GM19023 (cell line): ENCODE measurements around the gene HOXC5.

ENCODE experiments used
- ATAC-seq: cut with Tn5 transposase; IDR thresholded peaks from one replicate; pipeline ENCODE4 v1.9.1; 2021; ENCODE audit warnings: mild to moderate bottlenecking, moderate library complexity; ENCODE audit not compliant: unreplicated experiment

HOXC5 gene

DNA sequence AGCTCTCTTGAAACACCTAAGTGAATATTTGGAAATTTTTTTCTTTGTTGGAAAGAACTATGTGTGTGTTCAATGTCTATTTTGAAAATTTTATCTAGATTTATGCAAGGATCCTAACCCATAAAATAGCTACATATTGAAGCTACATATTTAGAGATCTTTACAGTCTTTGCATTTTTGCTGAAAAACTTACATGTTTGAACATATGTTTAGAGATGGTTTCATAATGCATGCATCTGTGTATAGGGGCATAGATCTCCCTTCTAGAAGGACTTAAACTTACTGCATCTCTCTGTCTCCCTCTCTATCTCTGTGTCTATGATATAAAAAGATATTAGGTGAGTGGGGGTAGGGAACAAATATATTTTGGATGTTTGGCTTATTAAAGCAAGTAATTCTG is 12.6 kb downstream of the HOXC5 start:
- ATAC-seq: no peak

GRCh38 chr12:54045868-54046521 is 13.1 kb downstream of the HOXC5 start:
- ATAC-seq: no peak

DNA sequence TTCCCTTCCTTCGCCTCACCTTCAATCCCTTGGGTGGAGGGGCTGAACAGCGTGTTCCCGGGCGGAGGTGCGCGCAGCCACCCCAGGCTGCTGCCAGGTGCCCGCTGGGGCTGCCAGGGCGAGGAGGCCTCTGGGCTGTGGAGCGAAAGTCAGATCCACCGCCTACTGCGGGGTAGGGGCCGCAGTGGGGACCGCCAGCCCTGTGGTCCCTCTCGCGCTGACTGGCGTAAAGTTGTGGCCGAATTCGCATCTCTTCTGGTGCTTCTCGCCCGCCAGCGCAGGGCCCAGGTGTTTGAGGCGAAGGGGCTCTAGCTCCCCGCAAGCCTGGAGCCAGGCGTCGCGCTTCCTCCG is 13.9 kb downstream of the HOXC5 start:
- ATAC-seq: no peak

GRCh38 chr12:54047160-54047963 is 14.5 kb downstream of the HOXC5 start:
- no peak for ATAC-seq

DNA sequence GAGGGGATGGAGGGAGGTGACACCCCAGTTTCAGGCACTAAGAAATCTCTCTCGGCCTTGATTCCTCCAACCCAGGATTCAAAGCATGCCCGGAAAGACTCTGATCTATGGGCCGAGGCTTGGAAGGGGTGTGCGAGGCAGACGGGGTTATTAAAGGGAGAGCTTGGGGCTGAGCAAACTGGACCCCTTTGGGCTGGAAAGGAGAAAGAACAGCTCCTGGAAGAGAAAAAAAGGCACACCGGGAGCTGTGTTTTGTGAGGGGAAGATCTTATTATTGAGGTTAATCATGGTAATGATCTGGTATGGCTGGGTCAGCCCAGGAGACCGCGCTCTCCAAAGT is 15.1 kb downstream of the HOXC5 start:
- ATAC-seq: no peak

- no peak for ATAC-seq
Measured at GRCh38 chr12:54048406-54049093, 15.7 kb downstream of the HOXC5 start.

DNA sequence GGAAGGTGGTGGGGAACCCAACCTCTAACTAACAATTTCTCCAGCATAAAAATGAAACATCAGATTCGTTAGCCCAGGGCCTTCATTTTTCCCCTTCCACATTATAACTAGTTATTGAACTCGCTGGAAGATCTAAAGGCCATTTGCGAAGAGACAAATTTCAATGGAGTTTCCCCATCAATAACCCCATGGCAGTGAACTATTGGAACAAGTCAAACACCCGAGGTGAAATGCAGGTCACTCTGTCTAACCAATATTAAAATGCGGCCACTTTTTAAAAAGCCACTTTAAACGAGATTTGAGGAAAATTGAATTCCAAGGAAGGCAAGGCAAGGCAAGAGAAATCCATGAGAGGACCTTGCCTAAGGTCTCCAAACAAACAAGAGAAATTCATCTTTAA is 16.3 kb downstream of the HOXC5 start:
- ATAC-seq: no peak

DNA sequence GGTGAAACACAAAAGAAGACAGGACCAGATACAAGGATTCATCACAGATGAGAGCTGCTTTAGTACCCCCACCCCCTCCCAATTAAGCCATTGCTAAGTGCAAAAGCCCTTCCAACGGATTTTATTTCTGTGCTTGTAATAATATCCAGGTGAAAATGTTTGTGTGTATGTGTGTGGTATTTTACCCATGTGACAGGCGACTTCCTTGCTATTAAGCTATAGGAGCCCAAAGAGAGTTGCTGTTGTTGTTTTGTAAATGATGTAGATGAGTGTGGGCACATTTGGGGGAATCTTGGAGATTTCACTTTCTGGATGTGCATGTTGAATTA is 17.6 kb downstream of the HOXC5 start:
- ATAC-seq: no peak

- ATAC-seq: no peak
Measured at GRCh38 chr12:54051026-54051842, 18.4 kb downstream of the HOXC5 start.

GRCh38 chr12:54051874-54052437 is 19.1 kb downstream of the HOXC5 start:
- ATAC-seq: no peak

- ATAC-seq: peak; percentile 21
Measured at GRCh38 chr12:54052438-54053002, 19.7 kb downstream of the HOXC5 start.

DNA sequence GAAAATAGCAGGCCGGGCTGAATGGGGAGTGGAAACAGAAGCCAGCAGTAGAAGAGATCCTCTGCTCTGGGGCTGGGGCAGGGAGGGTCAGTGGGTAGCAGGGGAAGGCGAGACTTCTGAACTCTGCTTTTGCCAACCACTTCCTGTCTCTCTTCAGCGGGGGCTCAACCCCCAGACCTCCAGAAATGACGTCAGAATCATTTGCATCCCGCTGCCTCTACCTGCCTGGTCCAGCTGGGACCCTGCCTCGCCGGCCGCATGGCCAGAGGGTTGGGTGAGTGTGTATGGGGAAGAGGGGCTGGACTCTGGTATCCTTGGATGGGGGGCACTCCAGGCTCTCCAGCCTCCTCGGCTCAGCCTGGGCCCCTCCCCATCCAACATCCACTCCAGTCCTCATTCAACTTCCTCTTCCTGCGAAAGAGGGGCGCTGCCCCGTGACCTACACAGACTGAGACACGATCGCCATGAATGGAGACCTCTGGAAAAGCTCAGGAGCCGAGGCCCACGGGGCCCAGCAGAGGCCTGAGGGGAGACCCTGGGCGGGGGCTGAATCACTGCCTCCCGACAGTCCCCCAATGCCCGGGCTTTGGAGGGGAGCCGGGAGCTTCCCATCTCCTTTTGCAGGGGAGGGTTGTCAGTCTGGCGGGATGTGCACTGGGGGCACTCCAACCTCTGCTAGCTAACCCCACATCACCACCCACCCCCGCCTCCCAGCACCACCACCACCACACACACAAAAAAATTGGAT is 20.3 kb downstream of the HOXC5 start:
- peak; percentile 75 for ATAC-seq

GRCh38 chr12:54053751-54054741 is 21.2 kb downstream of the HOXC5 start, which contains the start of gene HOXC4:
HOXC4 (plus strand) TSS chr12:54053835; CDS start chr12:54053923, 88 bp downstream.
- peak; percentile 44 for ATAC-seq

- no peak for ATAC-seq
Measured at GRCh38 chr12:54054742-54055194, 21.9 kb downstream of the HOXC5 start.

GRCh38 chr12:54055552-54055951 is 22.7 kb downstream of the HOXC5 start:
- ATAC-seq: no peak

- ATAC-seq: no peak
Measured at GRCh38 chr12:54056110-54056509, 23.3 kb downstream of the HOXC5 start.

DNA sequence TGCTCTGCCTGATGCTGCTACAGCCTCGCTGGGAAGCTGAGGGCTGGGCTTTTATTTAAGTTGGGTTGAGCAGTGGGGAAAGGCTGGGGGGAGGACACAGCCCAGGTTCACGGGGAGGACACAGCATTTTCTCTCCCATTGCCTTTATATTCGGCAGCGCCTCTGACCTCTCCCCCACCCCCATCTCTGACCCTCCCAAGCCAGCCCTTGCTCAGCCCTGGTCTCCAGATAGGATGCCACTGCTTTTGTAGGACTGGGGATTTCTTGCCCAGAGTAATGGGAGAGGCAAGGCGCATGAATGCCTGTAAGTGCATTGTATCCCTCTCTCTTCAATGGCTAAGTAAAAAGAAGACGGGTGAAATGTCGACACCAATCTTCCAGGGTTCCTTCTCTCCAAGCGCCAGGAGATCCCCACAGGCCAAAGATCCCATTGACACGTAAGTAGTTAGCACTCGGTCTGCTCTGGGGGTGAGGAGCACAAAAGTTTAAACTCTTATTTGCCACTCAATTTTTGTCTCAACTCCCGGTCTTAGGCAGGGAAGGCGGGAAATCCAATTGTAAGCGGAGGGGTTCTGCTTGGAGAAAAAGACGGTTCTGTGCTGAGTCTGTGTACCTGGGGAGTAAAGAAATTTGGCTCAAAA is 25.4 kb downstream of the HOXC5 start:
- no peak for ATAC-seq

DNA sequence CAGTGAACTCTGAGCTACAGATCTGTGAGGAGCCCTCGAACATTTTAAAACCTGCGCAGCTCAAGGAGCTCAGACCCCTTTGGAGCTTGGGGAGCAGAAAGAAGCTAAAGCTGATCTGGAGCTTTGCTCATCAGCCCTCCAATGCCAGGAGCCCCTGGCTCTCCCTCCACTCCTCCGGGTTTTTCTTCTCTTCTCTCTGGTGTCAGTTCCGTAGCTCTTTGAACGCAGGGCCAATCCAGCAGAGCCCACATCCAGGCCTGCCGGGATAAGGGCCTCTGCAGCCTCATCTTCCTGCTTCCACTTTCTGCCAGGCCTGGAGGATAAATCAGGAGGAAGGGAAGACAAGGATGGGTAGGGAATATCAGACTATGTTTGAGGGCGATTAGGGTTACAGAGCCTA is 26.8 kb downstream of the HOXC5 start:
- no peak for ATAC-seq
